Natural killer cell treated with Interleukin-12 subunit alpha and Interleukin-12 subunit beta and Interleukin-15 and Interleukin-18, amount 100 ng/mL, for 72 hours (primary cell): ENCODE measurements around the gene NEK11. TPM values are rescaled to one million over a fixed set of nuclear protein-coding genes. Genes with fewer than 3 reads are reported as not detected.

Experiments used
- ATAC-seq, 2 donors: fragments of 150-1000 bp; cut with Tn5 transposase in 1 of 2; sonication (Bioruptor Pico), chemical (Tn5 transposase) in 1 of 2; 2 replicates each; pipeline ENCODE4 v1.10.0; 2021
- DNase-seq: peaks from one replicate; pipeline ENCODE4 v3.0.0; 2022; ENCODE audit warnings: low spot score
- H3K27ac Mint-ChIP-seq, 2 donors: 1 replicate in 1 of 2; 2 replicates in 1 of 2; pipeline ENCODE4 v1.8.0; 2022; ENCODE audit warnings: mixed read lengths in 2 of 2, mild to moderate bottlenecking in 1 of 2, moderate library complexity in 1 of 2
- H3K27me3 Mint-ChIP-seq, 2 donors: 1 replicate in 1 of 2; 2 replicates in 1 of 2; pipeline ENCODE4 v1.8.0; 2022; ENCODE audit warnings: mixed read lengths in 2 of 2
- H3K36me3 Mint-ChIP-seq: one replicate; pipeline ENCODE4 v1.8.0; 2022; ENCODE audit warnings: mixed read lengths
- H3K4me1 Mint-ChIP-seq, 2 donors: 1 replicate in 1 of 2; 2 replicates in 1 of 2; pipeline ENCODE4 v1.8.0; 2022; ENCODE audit warnings: low read depth in 2 of 2, mixed read lengths in 2 of 2, mild to moderate bottlenecking in 1 of 2
- H3K4me3 Mint-ChIP-seq: one replicate; pipeline ENCODE4 v1.8.0; 2022; ENCODE audit warnings: mixed read lengths
- H3K9me3 Mint-ChIP-seq: 2 replicates; pipeline ENCODE4 v1.8.0; 2022; ENCODE audit warnings: mixed read lengths
- total RNA-seq, 2 donors: library from RNA; stranded (reverse); gene quantifications; one replicate each; pipeline ENCODE4 v1.2.3, GENCODE V29; 2022

Gene NEK11
- total RNA-seq, 2 donors from 2014 or later, result 2.0 to 4.1 TPM

GRCh38 chr3:131386429-131387165 is 359.9 kb downstream of the NEK11 start:
- H3K36me3 Mint-ChIP-seq, result peaks cover 6% of the 10 kb centered on the region
- DNase-seq (no peak), ATAC-seq (no peak)
- no peaks in the 10 kb centered on the region for H3K9me3 Mint-ChIP-seq
- H3K4me3 Mint-ChIP-seq, result no peak overlapping the region
- peaks cover 0 to 3% of the 10 kb centered on the region in 2 donors for H3K27me3 Mint-ChIP-seq
- peaks cover 26 to 28% of the 10 kb centered on the region in 2 donors for H3K4me1 Mint-ChIP-seq
- H3K27ac Mint-ChIP-seq, result no peak overlapping the region

- Mint-ChIP-seq H3K4me3 (no peak overlapping the region), H3K27me3 (peaks cover 0 to 3% of the 10 kb centered on the region in 2 donors), H3K4me1 (peaks cover 19 to 21% of the 10 kb centered on the region in 2 donors), H3K36me3 (peaks cover 6% of the 10 kb centered on the region), H3K27ac (no peak overlapping the region), H3K9me3 (no peaks in the 10 kb centered on the region)
- ATAC-seq, result no peak
- DNase-seq, result no peak
Observed at GRCh38 chr3:131387796-131388489, 361.3 kb downstream of the NEK11 start.

- Mint-ChIP-seq H3K27me3 (peaks cover 0 to 3% of the 10 kb centered on the region in 2 donors), H3K4me1 (peaks cover 19 to 21% of the 10 kb centered on the region in 2 donors), H3K36me3 (peaks cover 6% of the 10 kb centered on the region), H3K9me3 (no peaks in the 10 kb centered on the region), H3K4me3 (no peak overlapping the region), H3K27ac (no peak overlapping the region)
- DNase-seq, result no peak
- no peak for ATAC-seq
Observed at GRCh38 chr3:131388490-131388799, 361.8 kb downstream of the NEK11 start.

- Mint-ChIP-seq H3K9me3 (no peaks in the 10 kb centered on the region), H3K27me3 (peaks cover 0 to 3% of the 10 kb centered on the region in 2 donors), H3K36me3 (no peaks in the 10 kb centered on the region), H3K27ac (no peak overlapping the region), H3K4me1 (peaks cover 7 to 13% of the 10 kb centered on the region in 2 donors), H3K4me3 (no peak overlapping the region)
- DNase-seq (no peak), ATAC-seq (no peak)
Observed at GRCh38 chr3:131390331-131390730, 363.7 kb downstream of the NEK11 start.

GRCh38 chr3:131393051-131393450 is 366.4 kb downstream of the NEK11 start:
- Mint-ChIP-seq H3K27me3 (peaks cover 5 to 8% of the 10 kb centered on the region in 2 donors), H3K27ac (no peak overlapping the region), H3K4me1 (no peaks in the 10 kb centered on the region), H3K36me3 (no peaks in the 10 kb centered on the region), H3K9me3 (no peaks in the 10 kb centered on the region), H3K4me3 (no peak overlapping the region)
- ATAC-seq (no peak), DNase-seq (no peak)

- DNase-seq, result no peak
- H3K27me3 Mint-ChIP-seq, result peaks cover 5 to 8% of the 10 kb centered on the region in 2 donors
- H3K9me3 Mint-ChIP-seq, result no peaks in the 10 kb centered on the region
- no peak overlapping the region for H3K27ac Mint-ChIP-seq
- no peaks in the 10 kb centered on the region for H3K4me1 Mint-ChIP-seq
- ATAC-seq, result no peak
- H3K4me3 Mint-ChIP-seq, result no peak overlapping the region
- no peaks in the 10 kb centered on the region for H3K36me3 Mint-ChIP-seq
Observed at GRCh38 chr3:131393868-131394267, 367.2 kb downstream of the NEK11 start.

GRCh38 chr3:131394400-131394799 is 367.7 kb downstream of the NEK11 start:
- no peaks in the 10 kb centered on the region for H3K36me3 Mint-ChIP-seq
- H3K4me3 Mint-ChIP-seq, result no peak overlapping the region
- H3K27me3 Mint-ChIP-seq, result peaks cover 5 to 8% of the 10 kb centered on the region in 2 donors
- no peaks in the 10 kb centered on the region for H3K4me1 Mint-ChIP-seq
- no peak for ATAC-seq
- H3K9me3 Mint-ChIP-seq, result no peaks in the 10 kb centered on the region
- no peak for DNase-seq
- H3K27ac Mint-ChIP-seq, result no peak overlapping the region

- ATAC-seq (no peak), DNase-seq (no peak)
- peaks cover 5 to 15% of the 10 kb centered on the region in 2 donors for H3K27me3 Mint-ChIP-seq
- H3K36me3 Mint-ChIP-seq, result no peaks in the 10 kb centered on the region
- no peaks in the 10 kb centered on the region for H3K4me1 Mint-ChIP-seq
- H3K4me3 Mint-ChIP-seq, result no peak overlapping the region
- H3K9me3 Mint-ChIP-seq, result no peaks in the 10 kb centered on the region
- no peak overlapping the region for H3K27ac Mint-ChIP-seq
Observed at GRCh38 chr3:131396170-131396569, 369.5 kb downstream of the NEK11 start.

GRCh38 chr3:131397889-131398288 is 371.2 kb downstream of the NEK11 start:
- no peak for ATAC-seq
- Mint-ChIP-seq H3K4me3 (no peak overlapping the region), H3K9me3 (no peaks in the 10 kb centered on the region), H3K27ac (no peak overlapping the region), H3K36me3 (no peaks in the 10 kb centered on the region), H3K4me1 (no peaks in the 10 kb centered on the region), H3K27me3 (peaks cover 5 to 15% of the 10 kb centered on the region in 2 donors)
- no peak for DNase-seq

Other genes starting within 250 kb of the NEK11 start
- gene ATP2C1, start 132.8 kb upstream of the NEK11 start, total RNA-seq, result 100 to 1,000 TPM; 100 to 109 TPM
- 10 to 100 TPM in 1 of 2 donors, 1 to 10 TPM in 1; 8.8 to 12.2 TPM for gene ASTE1, start 52 bp upstream of the NEK11 start, total RNA-seq